Superior temporal gyrus (tissue), 1 donor: ENCODE results near the gene NAV3.
A peak's percentile ranks its signal among the peaks of the same experiment; 100 is the strongest.

Experiments used
- DNase-seq: peaks from one replicate; pipeline ENCODE4 v3.0.0-alpha.2; 2016; ENCODE audit errors: extremely low spot score

NAV3 gene

DNA sequence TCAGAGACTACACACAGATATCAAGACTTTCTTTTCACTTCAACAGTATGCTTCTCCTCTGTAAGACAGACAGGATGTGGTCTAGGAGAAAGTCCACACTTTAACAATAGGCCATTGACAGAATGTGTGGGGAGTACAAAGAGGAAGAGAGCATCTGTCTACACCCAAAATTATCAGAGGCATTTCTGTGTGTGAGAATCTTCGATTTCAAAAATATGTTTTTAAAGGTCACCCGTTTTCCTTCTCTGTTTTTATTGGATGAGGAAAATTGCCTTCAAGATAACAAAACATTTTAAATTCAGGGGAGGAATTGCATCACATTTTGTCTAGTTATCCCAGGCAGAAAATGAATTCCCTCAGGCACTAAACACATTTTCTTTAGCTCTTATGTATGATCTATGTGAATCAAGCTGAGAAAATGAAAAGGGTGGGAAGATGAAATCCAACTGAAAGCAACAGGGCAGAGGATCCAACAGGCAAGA, 16.4 kb downstream of the NAV3 start:
- peak; percentile 48 for DNase-seq

DNA sequence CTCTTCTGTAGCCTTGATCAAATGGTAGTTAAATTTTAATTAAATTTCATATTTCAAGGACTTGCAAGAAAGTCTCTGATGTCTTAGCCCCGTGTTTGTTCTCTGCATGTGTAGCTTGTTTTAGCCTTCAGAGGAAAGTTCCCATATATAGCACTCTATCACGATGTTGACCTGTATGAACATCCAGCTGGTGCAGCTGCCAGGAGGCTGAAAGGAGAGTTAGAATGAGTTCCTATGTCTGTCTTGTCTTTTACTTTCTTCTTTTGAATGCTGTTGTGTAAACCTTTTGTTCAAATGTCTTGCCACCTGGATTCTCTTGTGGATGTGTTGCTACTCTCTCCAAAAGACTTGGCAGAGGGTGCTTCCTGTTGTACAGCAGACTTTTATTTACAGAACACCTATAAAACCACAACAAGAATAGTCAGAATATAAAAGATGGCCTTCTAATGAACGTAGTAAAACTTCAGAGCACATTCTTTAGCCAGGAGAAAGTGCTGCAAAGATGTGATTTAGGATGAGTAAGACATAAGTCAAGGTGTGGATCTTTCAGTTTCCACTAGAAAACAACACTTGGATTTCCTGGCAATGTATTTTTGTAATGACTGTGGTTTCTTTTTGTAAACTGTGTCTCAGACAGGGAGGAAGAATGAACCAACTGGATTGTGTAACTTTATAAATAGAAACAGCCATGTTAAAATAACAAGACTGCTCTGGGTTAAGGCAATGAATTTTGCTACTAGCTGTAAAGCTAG, 17.2 kb downstream of the NAV3 start:
- DNase-seq: peak; percentile 70

DNA sequence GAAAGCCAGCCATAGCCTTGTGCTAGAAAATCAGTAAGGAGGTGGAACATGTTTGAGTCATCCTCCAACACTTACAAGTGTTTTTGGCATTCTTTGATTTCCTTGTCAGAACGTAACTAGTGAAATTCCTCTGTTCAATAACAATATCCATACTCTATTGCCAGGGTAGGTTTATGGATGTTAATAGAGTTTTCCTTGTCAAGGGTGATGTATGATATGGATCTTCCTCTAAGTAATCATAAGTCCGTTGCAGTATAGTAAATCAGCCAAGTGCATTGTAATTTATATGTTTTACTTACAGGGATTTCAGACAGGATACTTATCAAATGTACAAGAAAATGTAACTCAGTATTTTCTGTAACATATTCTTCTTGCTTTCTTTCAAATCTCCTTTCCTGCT, 19.4 kb downstream of the NAV3 start:
- DNase-seq: no peak

DNA sequence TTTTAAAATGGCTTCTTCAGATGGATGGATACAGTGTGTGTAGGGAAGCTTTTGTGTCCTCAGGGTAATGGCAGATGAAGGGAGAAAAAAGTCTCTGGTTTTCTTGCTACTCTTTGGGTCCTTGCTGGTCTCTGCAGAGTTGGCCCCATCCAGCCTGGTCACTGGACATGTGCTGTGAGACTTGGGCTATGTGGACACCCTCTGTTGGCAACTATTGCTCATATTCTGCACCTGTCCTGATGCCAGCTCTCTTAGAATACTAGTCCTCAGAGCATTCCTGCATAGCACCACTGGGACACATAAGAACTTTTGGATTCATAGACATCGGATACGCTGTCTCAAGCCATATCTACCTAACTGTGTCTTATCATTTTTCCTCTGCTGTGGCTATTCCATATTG, 20.0 kb downstream of the NAV3 start:
- DNase-seq: no peak

DNA sequence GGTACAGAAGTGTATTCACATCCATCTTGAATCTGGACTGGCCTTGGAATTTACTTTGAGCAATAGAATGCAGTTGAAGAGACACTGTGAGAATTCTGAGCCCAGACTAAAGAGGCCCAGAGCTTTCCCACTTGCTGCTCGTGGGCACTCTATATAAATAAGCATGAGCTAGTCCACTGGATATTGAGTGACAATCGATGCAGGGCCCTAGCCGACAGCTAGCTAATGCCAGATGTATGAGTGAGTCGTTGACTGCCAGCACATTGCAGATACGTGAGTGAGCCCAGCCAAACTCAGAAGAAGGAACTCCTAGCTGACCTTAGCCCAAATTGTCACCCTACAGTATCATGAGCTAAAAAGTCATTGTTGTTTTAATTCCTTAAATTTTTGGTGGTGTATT, 24.9 kb downstream of the NAV3 start:
- DNase-seq: no peak

DNA sequence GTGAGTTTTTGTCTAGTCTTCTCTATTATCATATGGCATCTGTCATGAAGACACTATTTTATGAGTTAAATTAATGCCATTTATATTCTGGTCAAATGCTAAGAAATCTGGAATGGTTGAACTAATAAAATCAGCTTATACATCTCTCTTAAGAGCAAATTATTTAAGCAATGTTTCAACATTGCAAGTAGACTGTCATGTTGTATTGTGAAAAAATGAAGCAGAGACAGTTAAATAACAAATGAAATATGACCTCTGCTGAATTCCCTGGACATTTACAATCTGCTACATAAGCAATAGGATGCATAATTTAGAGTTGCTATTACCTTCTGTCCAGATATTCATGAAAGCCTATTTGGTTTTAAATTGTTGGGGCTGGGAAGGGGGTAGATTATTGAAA, 30.6 kb downstream of the NAV3 start:
- no peak for DNase-seq

DNA sequence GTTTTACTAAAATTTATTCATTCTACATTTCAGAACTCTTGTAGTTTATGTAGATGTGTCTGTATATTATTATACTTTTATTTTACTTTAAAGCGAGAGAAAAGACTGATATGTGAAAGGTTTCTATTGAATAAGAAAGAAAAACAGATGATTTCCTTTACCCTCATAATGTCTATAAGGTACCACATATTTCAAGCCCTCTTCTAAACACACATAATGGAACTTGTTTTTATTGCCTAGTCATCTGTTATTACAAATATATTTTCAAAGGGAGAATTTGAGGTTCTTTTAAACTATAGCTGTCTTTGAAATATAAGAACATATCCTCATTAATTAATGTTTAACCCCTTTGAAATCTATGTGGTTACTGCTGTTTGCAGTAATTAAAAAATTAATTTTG, 34.5 kb downstream of the NAV3 start:
- no peak for DNase-seq

DNA sequence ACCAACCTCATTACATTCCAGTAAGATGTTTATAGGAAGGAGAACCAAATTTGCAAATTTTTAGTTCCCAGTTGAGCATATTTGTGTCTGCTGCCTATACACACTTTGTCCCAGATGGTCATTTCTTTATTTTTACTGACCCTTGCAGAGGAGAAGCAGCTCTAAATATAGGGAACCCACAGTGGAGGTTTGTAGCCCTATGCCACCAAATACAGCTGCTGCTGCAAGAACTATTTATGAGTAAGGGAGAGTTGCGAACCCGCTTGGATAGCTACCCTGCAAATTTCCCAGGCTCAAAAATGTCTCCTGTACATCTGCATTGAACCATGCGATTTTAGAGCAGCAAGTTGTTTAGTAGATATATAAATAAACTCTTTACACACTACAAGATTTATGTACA, 48.2 kb downstream of the NAV3 start:
- no peak for DNase-seq

DNA sequence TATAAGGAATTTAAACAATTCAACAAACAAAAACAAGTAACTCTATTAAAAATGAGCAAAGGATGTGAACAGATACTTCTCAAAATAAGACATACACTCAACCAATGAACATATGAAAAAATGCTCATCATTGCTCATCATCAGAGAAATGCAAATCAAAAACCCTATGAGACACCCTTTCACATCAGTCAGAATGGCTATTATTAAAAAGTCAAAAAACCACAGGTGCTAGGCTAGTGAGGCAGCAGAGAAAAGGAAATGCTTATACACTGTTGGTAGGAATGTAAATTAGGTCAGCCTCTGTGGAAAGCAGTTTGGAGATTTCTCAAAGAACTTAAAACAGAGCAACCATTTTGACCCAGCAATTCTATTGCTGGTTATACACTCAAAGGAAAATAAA, 52.0 kb downstream of the NAV3 start:
- DNase-seq: no peak

DNA sequence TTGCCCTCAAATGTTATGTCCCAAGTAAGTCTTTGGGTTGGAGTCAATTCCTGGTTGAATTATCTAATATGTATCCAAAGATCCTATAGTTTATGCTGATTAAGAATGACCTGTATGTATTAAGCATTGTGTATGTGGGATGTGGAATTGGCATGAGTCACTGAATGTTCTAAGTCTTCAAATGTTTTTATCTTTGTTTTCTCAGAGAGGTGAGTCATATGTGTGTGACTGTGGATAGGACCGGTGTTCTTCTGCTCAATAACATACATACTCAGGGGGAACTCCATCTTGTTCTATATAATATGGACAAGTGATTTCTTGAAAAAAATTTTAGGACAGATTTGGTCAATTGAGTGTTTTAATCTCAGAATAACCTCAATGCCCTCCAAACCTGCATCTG, 57.9 kb downstream of the NAV3 start:
- DNase-seq: no peak

DNA sequence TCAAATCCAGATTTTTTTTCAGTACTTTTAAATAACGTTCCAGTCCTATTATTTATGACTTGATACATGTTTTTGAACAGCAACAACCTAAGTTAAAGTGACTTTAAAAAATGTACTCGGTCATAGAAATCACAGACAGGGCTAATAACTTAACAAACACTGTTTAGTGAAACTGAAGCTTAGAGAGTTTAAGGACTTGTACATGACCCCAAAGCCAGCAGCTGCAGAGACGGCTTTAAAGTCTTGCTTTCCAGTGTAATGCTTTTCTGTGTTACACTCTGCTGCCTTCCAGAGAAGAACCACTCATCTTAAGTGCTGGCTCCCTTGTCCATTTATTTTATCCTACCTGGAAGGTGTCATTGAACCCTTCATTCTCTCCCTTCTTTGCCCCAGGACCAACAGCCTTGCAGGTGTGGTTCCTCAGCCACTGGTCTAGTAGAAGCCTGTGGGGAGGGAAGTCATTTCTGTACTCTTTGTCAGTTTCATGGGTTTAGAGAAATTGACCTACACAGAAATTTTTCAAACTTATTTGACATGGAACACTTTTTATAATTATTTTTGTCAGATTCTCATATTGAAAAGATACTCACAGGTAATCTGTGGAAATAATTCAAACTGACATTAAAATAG, 60.9 kb downstream of the NAV3 start:
- no peak for DNase-seq

DNA sequence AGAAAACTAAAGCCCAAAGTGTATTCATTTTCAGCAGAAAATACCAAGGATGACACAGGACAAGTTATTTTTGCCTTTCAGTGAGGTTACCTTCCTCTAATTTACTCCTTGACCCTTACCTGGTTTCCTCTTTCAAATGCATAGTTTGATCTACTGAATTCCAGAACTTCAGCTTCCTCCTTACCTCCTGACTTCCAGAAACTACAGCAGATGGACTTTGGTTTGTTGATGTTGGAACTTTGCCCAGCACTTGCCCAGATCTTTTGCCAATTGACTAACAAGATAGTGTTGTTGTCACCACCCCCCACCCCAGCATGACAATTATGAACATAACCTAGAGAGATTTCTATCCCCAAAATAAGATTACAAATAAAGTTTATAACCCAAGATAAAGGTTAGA, 63.2 kb downstream of the NAV3 start:
- no peak for DNase-seq

DNA sequence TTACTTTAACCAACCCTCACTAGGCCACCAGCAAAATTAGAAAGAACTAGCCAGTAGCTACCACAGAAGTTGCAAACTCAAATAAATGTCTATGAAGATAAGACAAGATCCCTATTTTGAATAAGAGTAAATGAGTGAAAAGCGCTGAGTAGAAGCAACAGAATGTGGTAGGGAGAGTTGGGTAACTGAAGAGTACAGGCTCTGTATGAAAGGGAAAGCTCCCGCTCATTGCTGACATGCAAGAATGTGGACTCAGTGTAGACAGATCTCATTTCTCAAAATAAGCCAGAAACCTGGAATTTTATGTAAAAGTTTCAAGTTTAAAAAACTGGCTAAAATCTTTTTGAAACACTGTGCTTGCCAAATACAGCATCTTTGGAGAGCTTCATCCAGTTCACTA, 63.9 kb downstream of the NAV3 start:
- no peak for DNase-seq

DNA sequence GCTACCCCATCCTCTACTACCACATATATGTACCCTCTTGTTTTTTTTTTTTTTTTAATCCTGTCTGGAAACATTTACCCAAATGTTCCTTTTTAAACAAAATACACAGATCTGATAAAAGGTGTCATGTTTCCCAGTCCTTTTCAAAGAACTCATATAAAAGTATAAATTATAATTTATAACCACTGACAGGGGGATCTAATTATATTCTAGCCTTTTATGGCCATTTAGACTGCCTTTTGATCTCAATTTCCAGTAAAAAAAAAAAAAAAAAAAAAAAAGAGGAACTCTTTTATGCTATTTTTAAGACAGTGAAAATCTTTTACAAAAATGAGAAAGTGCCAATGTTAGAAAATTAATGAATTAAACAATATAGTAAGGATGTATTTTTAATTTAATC, 65.0 kb downstream of the NAV3 start:
- no peak for DNase-seq

DNA sequence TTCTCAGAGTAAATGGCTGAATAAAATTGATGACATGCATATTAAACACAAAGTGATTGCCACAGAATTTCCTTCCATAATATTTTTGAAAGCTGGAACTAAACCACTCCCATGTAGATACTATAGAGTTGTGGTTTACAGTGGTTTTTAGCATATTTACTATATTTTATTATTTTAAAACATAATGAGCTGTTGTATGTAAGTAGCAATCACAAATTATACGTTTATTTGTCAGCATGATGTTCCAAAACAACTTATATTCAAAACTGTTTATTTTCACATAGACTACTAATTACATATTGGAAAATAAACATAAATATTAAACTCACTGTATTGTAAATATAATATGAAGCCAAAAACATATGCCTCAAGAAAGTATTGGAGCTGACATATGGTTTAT, 77.2 kb downstream of the NAV3 start:
- no peak for DNase-seq

DNA sequence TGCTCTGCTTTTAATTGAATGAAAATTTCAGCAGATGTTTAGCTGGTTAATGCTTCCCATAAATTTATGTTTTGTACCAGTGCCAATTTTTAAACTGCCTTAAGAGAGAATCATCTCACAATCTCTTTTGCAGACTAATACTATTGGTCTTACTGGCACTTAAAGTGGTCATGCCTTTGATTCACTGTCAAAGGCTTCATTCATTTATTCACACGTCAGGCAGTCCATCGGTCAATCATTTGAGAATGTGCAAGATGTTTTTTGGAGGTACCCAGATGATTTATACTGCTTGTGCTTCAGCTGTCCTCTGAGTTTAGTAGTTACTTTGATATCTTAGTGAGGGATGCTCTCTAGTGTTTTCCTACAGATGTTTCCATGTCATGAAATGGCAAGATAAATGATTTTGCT, 83.4 kb downstream of the NAV3 start:
- no peak for DNase-seq

DNA sequence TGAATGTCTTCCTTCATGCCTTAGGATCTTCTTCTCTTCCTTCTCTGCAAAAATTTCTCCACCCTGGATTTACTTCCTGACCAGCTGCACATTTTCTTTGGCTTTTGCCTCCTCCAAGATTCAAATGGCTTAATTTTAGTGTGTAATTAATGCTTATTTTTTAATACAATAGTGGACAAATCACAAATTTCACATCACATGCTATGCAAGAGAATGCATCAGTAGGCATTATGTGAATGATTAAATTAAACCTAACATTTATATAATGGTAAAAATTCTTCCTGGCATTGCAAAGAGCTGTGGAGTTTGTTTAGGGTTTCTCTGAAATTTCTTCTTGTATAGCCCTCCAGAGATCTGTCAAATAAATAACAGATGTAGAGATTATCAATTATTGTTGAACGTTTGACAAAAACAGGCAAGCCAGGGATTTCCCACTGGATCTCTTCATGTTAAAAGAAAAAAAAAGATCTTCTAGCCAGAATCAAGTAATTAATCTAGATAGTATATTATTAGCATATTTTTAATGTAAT, 84.4 kb downstream of the NAV3 start:
- no peak for DNase-seq

DNA sequence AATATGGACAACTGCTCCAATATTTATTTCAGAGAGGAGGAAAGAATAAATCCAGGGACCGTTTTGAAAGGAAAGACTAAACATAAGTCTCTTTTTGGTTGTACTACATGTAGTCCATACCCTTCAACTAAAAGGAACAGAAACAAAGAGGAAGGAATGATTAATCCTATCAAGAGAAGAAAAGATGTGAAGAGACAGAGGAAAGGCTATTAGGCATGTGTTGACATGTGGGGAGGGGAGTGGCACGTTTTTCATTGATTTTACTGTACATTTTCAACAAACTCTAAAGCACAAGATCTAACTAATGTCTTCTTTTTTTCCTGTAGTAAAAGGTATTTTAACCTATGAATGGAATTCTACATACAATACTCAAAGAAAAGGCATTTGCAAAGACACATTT, 85.6 kb downstream of the NAV3 start:
- DNase-seq: no peak

DNA sequence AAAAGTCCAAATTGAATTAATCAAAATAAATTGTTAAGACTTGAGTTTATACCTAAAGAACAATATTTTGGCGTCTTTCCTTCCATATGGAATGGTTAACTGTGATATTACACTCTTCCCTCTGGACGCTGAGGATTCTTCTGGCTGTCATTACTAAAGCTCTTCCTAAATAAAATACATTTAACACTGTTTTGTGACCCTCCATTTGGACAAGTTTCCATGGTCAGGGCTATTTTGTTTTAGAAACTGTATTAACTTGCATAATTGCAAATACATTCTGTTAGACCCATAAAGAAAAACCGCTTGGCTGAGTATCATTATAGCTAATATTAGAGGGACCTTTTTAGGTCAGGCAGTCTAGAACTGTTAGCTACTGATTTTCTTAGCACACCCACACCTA, 87.4 kb downstream of the NAV3 start:
- no peak for DNase-seq

DNA sequence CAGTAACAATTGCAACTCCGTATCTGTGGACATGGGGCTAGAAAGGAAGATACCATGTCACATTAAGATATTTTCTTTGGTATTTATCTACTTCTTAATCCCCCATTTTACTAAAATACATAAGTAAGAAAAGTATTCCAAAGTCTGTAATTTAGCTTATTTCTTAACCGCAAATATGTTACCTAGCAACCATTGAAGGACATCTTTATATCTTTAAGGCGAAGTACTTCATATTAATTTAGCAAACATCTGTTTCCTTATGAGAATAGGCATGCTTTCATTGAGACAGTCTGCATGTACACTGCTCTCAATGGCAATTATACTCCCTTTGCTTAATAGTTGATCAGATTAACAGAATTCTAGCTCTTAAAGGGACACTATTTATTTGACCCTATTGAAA, 88.8 kb downstream of the NAV3 start:
- DNase-seq: no peak

DNA sequence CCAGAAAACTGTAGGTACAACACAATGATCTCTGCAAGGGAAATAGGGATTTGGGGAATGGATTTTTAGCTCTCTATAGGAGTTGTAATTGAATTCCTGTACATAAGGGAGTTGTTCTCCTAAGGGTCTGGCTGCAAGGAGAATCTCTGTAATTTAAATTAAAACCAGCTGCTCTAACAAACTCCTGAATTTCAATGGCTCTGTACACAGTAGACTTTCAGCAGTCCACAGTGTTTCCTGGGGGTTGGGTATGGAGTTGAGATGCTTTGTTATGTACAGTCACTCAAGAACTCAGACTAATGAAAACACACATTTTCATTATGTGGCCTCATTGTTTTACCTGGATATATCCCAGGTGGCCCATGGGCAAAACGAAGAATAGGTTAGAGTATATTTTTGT, 93.2 kb downstream of the NAV3 start:
- no peak for DNase-seq

DNA sequence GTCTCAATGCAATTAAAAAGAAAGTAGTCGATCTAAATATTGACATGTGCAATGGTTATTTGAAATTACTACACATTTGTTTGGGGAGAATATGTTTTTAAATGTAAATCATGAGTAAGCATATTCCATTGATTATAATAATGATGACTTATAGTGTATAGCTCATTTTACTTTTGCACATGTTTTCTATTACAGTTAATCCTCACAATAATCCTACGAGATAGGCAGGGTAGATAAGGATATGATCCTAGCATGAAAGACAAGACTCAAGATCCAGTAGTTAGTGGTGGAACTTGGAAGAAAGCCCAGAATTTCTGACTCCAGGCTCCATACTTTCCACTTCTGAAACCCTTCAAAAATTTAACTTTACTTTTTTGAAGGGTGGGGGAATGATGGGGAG, 94.0 kb downstream of the NAV3 start:
- no peak for DNase-seq

DNA sequence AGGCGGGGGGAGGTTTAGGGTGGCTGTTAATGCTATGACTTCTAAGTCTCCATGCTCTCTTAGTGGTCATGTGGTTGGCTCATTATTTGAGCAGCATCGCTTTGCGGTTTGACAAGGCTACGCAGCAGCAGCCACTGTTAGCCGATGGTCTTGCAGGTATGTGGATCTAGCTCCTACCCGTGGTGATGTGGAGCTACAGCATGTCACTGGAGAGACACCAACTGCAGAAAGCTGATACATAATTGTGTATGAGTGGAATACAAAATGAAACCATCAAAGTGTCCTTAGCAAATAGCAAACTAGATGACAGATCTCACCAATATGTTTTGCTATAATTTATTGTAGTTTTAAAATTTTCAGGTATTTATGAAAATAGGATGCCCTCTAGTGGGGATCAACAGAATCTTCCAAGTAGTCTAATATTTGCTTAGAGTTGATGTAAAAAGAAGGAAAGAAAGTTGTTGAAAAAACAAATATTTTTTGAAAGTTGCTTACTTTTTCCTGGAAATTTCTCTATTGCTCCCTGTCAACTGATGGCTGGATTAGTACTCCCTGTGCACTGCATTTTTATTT, 94.9 kb downstream of the NAV3 start:
- DNase-seq: peak; percentile 89
